ENCODE results near the gene IRAK3.

DNA sequence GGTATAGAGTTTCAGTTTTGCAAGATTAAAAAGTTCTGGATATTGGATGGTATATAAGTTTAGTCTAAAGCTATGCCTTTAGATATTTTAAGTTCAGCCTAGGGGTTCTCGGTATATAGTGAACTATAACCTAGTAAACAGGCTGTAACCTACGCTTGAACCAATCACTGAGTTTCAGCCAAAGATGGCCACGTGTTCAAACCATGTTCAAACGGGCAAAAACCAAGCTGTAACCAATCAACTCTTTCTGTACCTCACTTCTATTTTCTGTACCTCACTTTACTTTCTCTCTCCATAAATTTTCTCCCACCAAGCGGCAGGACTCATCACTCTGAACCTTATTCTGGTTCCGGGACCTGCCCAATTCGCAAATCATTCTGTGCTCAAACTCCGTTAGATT is 20.6 kb upstream of the IRAK3 start:
- TF ChIP-seq, protein P1, sequence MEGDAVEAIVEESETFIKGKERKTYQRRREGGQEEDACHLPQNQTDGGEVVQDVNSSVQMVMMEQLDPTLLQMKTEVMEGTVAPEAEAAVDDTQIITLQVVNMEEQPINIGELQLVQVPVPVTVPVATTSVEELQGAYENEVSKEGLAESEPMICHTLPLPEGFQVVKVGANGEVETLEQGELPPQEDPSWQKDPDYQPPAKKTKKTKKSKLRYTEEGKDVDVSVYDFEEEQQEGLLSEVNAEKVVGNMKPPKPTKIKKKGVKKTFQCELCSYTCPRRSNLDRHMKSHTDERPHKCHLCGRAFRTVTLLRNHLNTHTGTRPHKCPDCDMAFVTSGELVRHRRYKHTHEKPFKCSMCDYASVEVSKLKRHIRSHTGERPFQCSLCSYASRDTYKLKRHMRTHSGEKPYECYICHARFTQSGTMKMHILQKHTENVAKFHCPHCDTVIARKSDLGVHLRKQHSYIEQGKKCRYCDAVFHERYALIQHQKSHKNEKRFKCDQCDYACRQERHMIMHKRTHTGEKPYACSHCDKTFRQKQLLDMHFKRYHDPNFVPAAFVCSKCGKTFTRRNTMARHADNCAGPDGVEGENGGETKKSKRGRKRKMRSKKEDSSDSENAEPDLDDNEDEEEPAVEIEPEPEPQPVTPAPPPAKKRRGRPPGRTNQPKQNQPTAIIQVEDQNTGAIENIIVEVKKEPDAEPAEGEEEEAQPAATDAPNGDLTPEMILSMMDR (conservative IDR thresholded peaks at IDR 0.05; ENCODE audit: low read depth in 2 of 2): no peak
- TF ChIP-seq EZH2 (IDR thresholded peaks at IDR 0.05; ENCODE audit: low read depth, unreplicated experiment) (no peak), STAT1 (IDR thresholded peaks at IDR 0.05; ENCODE audit: unreplicated experiment) (no peak), EZH2phosphoT487 (IDR thresholded peaks at IDR 0.05; ENCODE audit: unreplicated experiment) (no peak), REST (IDR thresholded peaks at IDR 0.05; ENCODE audit: unreplicated experiment) (no peak)
